PC-9 (cell line): ENCODE measurements around the gene PLK1.

Source experiments
- CTCF ChIP-seq: fragments of 200-600 bp; sonication (generic); conservative IDR thresholded peaks from 2 replicates; pipeline ENCODE4 v1.6.1; 2017; ENCODE audit warnings: mixed run types, antibody characterized with exemption, mild to moderate bottlenecking, moderate library complexity
- EZH2 ChIP-seq: fragments of 200-600 bp; sonication (generic); IDR thresholded peaks from 2 replicates; pipeline ENCODE4 v1.8.0; 2017; ENCODE audit warnings: antibody characterized with exemption, low read depth

- no peak for TF ChIP-seq CTCF
- no peak for TF ChIP-seq EZH2
Measured at GRCh38 chr16:23710008-23710407, 31.3 kb downstream of the PLK1 start.
